CD4-positive, alpha-beta T cell treated with Interleukin-6 for 4 hours (primary cell): Measurements from ENCODE around the gene SSTR5.

Experiments used
- DNase-seq: peaks from one replicate; pipeline ENCODE4 v3.0.0-alpha.2; 2020; ENCODE audit warnings: mixed read lengths

Gene SSTR5

GRCh38 chr16:1072526-1073261 is at the start of gene SSTR5:
Gene SSTR5, plus strand, starts transcription at chr16:1072747. Its CDS starts 6,122 bp downstream, at chr16:1078869.
- DNase-seq = no peak

- no peak for DNase-seq
Measured at GRCh38 chr16:1024138-1024537, 48.4 kb upstream of the SSTR5 start.

- peak; percentile 15 for DNase-seq
Measured at GRCh38 chr16:1025183-1025809, 47.3 kb upstream of the SSTR5 start.

- no peak for DNase-seq
Measured at GRCh38 chr16:1026057-1026783, 46.3 kb upstream of the SSTR5 start.

GRCh38 chr16:1026784-1027500 is 45.6 kb upstream of the SSTR5 start:
- no peak for DNase-seq

- DNase-seq = no peak
Measured at GRCh38 chr16:1027501-1027815, 45.1 kb upstream of the SSTR5 start.

- no peak for DNase-seq
Measured at GRCh38 chr16:1028056-1028455, 44.5 kb upstream of the SSTR5 start.

- DNase-seq = no peak
Measured at GRCh38 chr16:1028524-1029258, 43.9 kb upstream of the SSTR5 start.

GRCh38 chr16:1029259-1029545 is 43.3 kb upstream of the SSTR5 start:
- DNase-seq = no peak

- DNase-seq = no peak
Measured at GRCh38 chr16:1030473-1030901, 42.1 kb upstream of the SSTR5 start.

GRCh38 chr16:1031666-1032065 is 40.9 kb upstream of the SSTR5 start:
- DNase-seq = no peak

GRCh38 chr16:1032607-1033006 is 39.9 kb upstream of the SSTR5 start:
- DNase-seq = no peak

GRCh38 chr16:1033128-1033679 is 39.3 kb upstream of the SSTR5 start:
- no peak for DNase-seq

GRCh38 chr16:1034230-1035065 is 38.1 kb upstream of the SSTR5 start:
- DNase-seq = no peak

- no peak for DNase-seq
Measured at GRCh38 chr16:1035066-1035415, 37.5 kb upstream of the SSTR5 start.

GRCh38 chr16:1036166-1036565 is 36.4 kb upstream of the SSTR5 start:
- no peak for DNase-seq

GRCh38 chr16:1036726-1037393 is 35.7 kb upstream of the SSTR5 start:
- no peak for DNase-seq

- DNase-seq = no peak
Measured at GRCh38 chr16:1037394-1038257, 34.9 kb upstream of the SSTR5 start.

- no peak for DNase-seq
Measured at GRCh38 chr16:1038932-1039331, 33.6 kb upstream of the SSTR5 start.

GRCh38 chr16:1039762-1040161 is 32.8 kb upstream of the SSTR5 start:
- DNase-seq = no peak
